Stimulated activated CD8-positive, alpha-beta memory T cell treated with anti-CD3 and anti-CD28 coated beads, Interleukin-12 subunit alpha, Interleukin-12 subunit beta, amount 100 ng/mL, for 24 hours (primary cell): Measurements from ENCODE around the gene CD37.

ENCODE experiments used
- DNase-seq: peaks from one replicate; pipeline ENCODE4 v3.0.0-alpha.2; 2020; ENCODE audit errors: extremely low read depth

CD37 gene

DNA sequence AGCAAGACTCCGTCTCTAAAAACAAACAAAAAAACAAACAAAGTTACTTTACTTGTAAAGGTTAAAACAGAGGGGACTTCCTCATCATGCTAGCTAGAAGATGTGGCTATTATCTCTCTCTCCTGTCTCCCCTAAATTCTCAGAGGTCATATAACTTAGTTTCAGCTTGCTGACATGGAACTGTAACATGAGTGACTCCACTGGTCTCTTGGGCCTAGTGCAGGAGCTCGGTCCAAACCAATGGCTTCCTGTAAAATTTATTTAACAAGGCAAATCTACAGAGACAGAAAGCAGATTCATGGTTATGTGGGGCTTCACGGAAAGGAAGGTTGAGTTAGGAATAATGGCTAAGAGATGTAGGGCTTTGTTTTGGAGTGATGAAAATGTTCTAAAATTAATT lies 43.3 kb downstream of the CD37 start:
- DNase-seq = no peak

GRCh38 chr19:49380391-49380790 lies 45.2 kb downstream of the CD37 start:
- DNase-seq = no peak

DNA sequence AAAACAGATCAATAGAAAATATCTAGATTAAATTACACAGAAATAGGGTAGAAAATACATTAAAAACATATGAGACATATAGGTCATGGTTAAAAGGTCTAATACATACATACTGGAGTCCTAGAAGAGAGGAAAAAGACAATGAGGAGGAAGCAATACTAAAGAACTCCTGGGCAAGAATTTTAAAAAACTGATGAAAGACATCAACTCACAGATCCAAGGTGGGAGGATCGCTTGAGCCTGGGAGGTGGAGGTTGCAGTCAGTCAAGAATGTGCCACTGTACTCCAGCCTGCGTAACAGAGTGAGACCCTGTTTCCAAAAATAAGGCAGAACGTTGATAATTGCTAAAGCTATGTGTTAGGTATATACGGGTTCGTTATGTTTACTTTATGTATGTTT lies 47.4 kb downstream of the CD37 start:
- DNase-seq = no peak

- no peak for DNase-seq
These were observed 48.4 kb downstream of the CD37 start for GRCh38 chr19:49383599-49383998.

DNA sequence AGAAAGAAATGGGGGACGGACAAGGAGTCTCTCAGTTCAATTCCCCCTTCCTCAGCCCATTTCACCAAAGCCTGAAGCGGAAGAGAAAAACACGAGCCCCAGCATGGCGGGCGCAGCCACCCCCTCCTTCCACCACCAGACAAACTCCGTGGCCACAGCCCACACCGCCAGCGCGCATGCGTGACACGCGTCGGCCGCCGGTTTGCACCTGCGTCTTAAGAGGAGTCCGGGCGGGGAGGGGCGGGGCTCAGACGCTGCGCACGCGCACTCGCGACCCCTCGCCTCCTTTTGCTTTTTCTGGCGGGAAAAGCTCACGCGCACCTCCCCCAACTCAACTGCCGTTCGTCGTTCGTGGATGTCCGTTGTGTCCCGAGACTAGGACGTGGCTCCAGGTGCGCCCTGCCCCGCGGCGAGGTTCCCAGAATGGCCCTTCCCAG lies 52.7 kb downstream of the CD37 start, which contains the start of gene KASH5:
TSS of gene KASH5 (plus strand) at position 314 of the 437 bp plus-strand sequence. CDS start 2,635 bp downstream, outside the sequence.
- DNase-seq = peak; percentile 76

- DNase-seq = no peak
These were observed 54.2 kb downstream of the CD37 start for GRCh38 chr19:49389406-49389805.
